GM12875 (cell line): ENCODE results near the gene AK2.
"Not testable (repeated sequence)": the region's sequence is repeated elsewhere in the genome, so short reads cannot be mapped to it uniquely, and the experiment has no call there.

Experiments used
- H3K4me3 ChIP-seq: one replicate; pipeline ENCODE4 v1.5.1; 2011; ENCODE audit warnings: low read depth, low read length, control low read depth
- TF ChIP-seq, protein P1 (sequence below): IDR thresholded peaks from 2 replicates; pipeline ENCODE4 v1.5.1; 2011; ENCODE audit warnings: low read depth, mild to moderate bottlenecking, control low read depth, inconsistent platforms, low read length, moderate library complexity, borderline replicate concordance; ENCODE audit not compliant: insufficient read depth

Gene AK2

DNA sequence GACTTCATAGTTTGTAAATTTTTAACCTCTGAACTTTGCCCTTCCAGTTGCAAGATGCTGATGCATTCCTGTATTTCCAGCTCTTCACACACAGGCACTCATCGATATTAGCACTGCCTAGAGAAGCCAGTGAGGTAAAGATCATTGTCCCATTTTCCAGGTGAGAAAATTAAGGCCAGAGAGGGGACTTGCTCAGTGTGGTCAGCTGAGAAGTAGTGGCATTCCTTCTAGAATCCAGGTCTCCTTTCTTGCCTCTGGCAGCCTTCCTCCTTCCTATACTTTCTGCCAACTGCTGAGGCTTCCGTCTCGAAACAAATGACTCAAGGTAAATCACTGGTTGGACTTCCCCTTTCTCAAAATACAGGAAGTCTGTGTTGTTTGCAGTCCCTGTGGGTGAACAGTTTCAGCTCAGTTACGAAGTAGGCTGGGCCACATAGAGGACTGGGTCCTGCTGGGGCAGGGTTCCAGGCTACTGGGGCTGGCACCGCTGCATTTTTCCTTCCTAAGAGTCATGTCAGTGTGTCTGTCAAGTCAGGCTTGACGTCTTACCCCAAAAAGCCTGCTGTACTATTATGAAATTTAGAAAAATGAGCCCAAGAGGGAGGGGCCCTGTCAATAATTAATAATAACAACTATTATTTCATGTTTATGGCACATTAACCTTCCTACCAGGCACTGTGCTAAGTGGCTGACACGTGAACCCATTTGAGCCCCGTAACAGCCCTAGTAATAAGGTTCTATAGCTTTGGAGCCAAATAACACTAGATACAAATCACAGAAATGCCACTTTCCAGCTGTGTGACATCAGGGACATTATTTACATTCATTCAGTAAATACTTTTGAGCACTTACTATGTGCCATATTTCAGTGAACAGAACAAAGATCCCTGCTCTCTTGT, 55.4 kb downstream of the AK2 start:
- TF ChIP-seq, protein P1, sequence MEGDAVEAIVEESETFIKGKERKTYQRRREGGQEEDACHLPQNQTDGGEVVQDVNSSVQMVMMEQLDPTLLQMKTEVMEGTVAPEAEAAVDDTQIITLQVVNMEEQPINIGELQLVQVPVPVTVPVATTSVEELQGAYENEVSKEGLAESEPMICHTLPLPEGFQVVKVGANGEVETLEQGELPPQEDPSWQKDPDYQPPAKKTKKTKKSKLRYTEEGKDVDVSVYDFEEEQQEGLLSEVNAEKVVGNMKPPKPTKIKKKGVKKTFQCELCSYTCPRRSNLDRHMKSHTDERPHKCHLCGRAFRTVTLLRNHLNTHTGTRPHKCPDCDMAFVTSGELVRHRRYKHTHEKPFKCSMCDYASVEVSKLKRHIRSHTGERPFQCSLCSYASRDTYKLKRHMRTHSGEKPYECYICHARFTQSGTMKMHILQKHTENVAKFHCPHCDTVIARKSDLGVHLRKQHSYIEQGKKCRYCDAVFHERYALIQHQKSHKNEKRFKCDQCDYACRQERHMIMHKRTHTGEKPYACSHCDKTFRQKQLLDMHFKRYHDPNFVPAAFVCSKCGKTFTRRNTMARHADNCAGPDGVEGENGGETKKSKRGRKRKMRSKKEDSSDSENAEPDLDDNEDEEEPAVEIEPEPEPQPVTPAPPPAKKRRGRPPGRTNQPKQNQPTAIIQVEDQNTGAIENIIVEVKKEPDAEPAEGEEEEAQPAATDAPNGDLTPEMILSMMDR: no peak
- H3K4me3 ChIP-seq: peak overlapping the region; percentile 31

DNA sequence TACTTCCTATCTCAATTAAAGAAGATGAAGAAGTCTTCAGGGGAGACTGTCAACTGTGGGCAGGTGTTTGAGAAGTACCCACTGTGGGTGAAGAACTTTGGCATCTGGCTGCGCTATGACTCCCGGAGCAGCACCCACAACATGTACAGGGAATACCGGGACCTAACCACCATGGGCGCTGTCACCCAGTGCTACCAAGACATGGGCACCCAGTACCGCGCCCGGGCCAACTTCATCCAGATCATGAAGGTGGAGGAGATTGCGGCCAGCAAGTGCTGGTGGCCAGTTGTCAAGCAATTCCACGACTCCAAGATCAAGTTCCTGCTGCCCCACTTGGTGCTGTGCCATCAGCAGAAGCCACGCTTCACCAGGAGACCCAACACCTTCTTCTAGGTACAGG, 56.6 kb downstream of the AK2 start:
- no peak overlapping the region for H3K4me3 ChIP-seq

DNA sequence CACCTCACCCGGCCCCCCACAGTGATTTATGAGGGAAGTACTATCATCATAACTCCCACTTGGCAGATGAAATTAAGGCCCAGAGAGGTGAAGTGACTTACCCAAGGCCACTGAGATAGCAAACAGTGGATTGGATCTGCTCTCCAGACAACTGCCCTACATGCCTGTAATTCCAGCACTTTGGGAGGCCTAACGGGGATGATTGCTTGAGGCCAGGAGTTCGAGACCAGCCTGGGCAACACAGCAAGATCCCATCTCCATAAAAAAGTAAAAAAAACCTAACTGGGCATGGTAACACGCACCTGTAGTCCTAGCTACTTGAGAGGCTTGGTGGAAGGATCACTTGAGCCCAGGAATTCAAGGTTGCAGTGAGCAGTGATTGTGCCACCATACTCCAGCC, 57.8 kb downstream of the AK2 start:
- TF ChIP-seq, protein P1: no peak
- no peak overlapping the region for H3K4me3 ChIP-seq

More for the DNA sequence above, 56.6 kb downstream of the AK2 start:
- TF ChIP-seq, protein P1: no peak

DNA sequence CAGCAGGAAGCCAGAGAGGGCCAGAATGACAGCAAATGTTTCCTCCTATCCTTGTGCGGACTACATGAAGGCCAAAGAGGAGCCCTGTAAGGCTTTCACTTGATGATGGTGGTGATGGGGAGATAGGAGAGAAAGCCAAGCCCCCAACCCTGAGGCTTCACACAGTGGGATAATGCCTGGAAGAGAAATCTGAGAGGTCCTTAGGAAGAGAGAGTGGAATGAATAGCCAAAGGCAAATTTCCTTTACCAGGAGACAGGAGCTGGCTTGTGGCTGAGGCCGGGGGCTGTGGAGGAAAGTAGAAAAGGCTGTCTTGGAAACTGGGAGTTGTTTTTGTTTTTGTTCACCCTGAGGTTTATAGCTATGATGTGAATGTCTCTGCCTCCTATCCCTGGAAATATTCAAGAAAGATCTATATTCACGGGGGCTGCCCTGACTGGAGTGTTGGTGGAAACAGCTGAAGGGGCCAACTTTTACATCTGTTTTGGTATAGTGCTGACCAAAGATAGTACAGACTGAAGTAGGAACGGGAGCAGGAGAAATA, 59.1 kb downstream of the AK2 start:
- TF ChIP-seq, protein P1: no peak
- no peak overlapping the region for H3K4me3 ChIP-seq

DNA sequence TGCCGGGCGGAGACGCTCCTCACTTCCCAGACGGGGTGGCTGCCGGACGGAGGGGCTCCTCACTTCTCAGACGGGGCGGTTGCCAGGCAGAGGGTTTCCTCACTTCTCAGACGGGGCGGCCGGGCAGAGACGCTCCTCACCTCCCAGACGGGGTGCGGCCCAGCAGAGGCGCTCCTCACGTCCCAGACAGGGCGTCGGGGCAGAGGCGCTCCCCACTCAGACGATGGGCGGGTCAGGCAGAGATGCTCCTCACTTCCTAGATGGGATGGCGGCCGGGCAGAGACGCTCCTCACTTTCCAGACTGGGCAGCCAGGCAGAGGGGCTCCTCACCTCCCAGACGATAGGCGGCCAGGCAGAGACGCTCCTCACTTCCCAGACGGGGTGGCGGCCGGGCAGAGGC, 61.6 kb downstream of the AK2 start:
- H3K4me3 ChIP-seq: not testable (repeated sequence)

DNA sequence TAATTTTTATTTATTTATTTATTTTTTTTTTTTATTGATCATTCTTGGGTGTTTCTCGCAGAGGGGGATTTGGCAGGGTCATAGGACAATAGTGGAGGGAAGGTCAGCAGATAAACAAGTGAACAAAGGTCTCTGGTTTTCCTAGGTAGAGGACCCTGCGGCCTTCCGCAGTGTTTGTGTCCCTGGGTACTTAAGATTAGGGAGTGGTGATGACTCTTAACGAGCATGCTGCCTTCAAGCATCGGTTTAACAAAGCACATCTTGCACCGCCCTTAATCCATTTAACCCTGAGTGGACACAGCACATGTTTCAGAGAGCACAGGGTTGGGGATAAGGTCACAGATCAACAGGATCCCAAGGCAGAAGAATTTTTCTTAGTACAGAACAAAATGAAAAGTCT, 63.2 kb downstream of the AK2 start:
- not testable (repeated sequence) for H3K4me3 ChIP-seq

DNA sequence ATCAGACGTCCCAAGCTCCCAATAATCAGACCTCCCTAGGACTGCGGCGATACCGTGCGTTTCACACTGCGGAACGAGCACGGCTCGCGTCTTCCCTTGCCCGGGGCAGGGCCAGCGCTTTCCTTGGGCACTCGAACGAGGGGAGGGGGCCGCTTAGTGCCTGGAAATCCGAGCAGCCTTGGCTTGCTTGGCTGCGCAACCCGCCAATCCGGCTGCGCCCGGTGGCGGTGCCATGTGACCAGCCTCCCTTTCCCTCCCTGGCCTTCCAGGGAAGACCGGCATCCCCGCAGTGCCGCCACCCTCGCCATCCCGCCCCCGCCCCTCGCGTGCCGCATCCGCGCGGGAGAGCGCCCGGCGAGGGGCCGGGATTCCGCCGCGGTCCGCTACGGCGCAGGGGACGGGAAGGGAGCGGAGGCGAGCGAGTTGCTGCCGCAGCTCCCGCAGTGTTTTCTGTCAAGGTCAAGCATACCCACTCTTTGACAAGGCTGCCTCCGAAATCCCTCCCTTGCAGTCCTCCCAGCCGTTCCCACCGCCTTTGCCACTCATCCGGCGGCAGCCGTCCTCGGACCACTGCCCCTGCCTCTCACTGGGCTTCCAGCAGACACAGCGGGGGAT, 63.8 kb downstream of the AK2 start:
- no peak overlapping the region for H3K4me3 ChIP-seq
- TF ChIP-seq, protein P1: no peak

DNA sequence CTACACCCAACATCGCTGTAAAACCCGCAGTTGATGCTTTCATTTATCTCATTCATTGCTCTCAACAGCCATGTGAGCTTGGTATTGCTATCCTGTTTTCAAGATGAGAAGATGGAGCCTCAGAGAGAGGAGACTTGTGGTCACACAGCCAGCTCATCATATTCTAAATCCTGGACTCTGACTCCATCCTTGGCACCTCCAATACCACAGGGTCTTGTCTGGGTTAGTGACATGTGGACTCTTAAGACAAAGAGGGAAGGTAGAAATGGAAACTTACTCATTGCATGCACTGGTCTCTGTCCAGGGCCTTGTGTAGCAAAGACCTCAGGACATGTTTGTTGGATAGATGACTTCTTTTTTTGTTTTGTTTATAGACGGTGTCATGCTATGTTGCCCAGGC, 65.1 kb downstream of the AK2 start:
- H3K4me3 ChIP-seq: no peak overlapping the region
- TF ChIP-seq, protein P1: no peak
